Left kidney (tissue), 2 donors: Measurements from ENCODE around the gene TMEM17. TPM values are rescaled to one million over a fixed set of nuclear protein-coding genes. Genes with fewer than 3 reads are reported as not detected.

ENCODE experiments used
- DNase-seq: peaks from one replicate; pipeline ENCODE4 v3.0.0-alpha.2; 2013
- polyA plus RNA-seq: library from polyadenylated mRNA; unstranded; fragments of 120-200 nt; gene quantifications from one replicate; pipeline ENCODE4 v1.2.1, GENCODE V29; 2013; ENCODE audit not compliant: insufficient read length

Gene TMEM17
- polyA plus RNA-seq, 1 donor = 6.8 TPM

- no peak for DNase-seq
Measured at GRCh38 chr2:62512384-62512783, 6.4 kb upstream of the TMEM17 start.

GRCh38 chr2:62511636-62512035, 5.6 kb upstream of the TMEM17 start:
- no peak for DNase-seq

GRCh38 chr2:62506421-62506750, 391 bp upstream of the TMEM17 start:
- DNase-seq = no peak

- DNase-seq = peak; percentile 37
Measured at GRCh38 chr2:62505109-62505749, 766 bp downstream of the TMEM17 start.

GRCh38 chr2:62504657-62505056, 1.3 kb downstream of the TMEM17 start:
- no peak for DNase-seq

- DNase-seq = no peak
Measured at GRCh38 chr2:62501794-62502500, 4.0 kb downstream of the TMEM17 start.

GRCh38 chr2:62501069-62501468, 4.9 kb downstream of the TMEM17 start:
- DNase-seq = no peak

GRCh38 chr2:62499430-62500060, 6.5 kb downstream of the TMEM17 start:
- DNase-seq = no peak

- DNase-seq = no peak
Measured at GRCh38 chr2:62498739-62499138, 7.3 kb downstream of the TMEM17 start.

GRCh38 chr2:62495761-62496160, 10.2 kb downstream of the TMEM17 start:
- DNase-seq = no peak

- DNase-seq = no peak
Measured at GRCh38 chr2:62492048-62492447, 13.9 kb downstream of the TMEM17 start.

- no peak for DNase-seq
Measured at GRCh38 chr2:62489702-62490101, 16.3 kb downstream of the TMEM17 start.

- no peak for DNase-seq
Measured at GRCh38 chr2:62489162-62489561, 16.8 kb downstream of the TMEM17 start.

- no peak for DNase-seq
Measured at GRCh38 chr2:62486439-62486765, 19.6 kb downstream of the TMEM17 start.

- DNase-seq = no peak
Measured at GRCh38 chr2:62485761-62486438, 20.1 kb downstream of the TMEM17 start.

- DNase-seq = no peak
Measured at GRCh38 chr2:62482558-62483352, 23.2 kb downstream of the TMEM17 start.

GRCh38 chr2:62479917-62480316, 26.1 kb downstream of the TMEM17 start:
- DNase-seq = no peak

- no peak for DNase-seq
Measured at GRCh38 chr2:62478093-62478580, 27.9 kb downstream of the TMEM17 start.

GRCh38 chr2:62477573-62477972, 28.4 kb downstream of the TMEM17 start:
- no peak for DNase-seq

- no peak for DNase-seq
Measured at GRCh38 chr2:62475172-62476011, 30.6 kb downstream of the TMEM17 start.

- DNase-seq = no peak
Measured at GRCh38 chr2:62474176-62474575, 31.8 kb downstream of the TMEM17 start.
